ENCODE results near the gene TNS2.
A peak's percentile ranks its signal among the peaks of the same experiment; 100 is the strongest.
"Not testable (repeated sequence)": the region's sequence is repeated elsewhere in the genome, so short reads cannot be mapped to it uniquely, and the experiment has no call there.

Gene TNS2

GRCh38 chr12:53090554-53090953, 40.7 kb downstream of the TNS2 start:
- Mint-ChIP-seq H3K4me3 (no peak overlapping the region), H3K27me3 (no peaks in the 10 kb centered on the region), H3K4me1 (no peaks in the 10 kb centered on the region), H3K9me3 (no peaks in the 10 kb centered on the region), H3K27ac (no peak overlapping the region), H3K36me3 (no peaks in the 10 kb centered on the region)

DNA sequence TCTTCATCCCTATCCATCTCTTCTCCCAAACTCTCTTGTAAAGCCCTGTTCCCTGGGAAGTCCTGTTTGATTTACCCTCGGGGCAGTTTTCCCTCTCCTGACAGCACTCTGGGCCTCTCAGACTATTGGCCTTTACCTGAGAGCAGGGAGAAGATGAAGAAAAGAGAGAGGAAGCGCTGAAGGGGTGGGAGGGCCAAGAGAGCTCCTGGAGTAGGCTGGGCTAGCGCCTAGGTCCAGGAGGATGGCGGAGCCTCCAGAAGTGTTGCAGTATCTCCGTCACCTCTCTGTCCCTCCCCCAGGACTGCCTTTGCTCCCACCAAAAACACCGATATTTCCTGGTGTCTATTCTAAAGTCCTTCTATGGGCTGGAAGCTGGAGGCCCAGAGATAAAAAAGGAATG, 41.9 kb downstream of the TNS2 start:
- H3K27ac Mint-ChIP-seq = no peak overlapping the region
- H3K36me3 Mint-ChIP-seq = no peaks in the 10 kb centered on the region
- no peaks in the 10 kb centered on the region for H3K9me3 Mint-ChIP-seq
- peaks cover under 1% of the 10 kb centered on the region for H3K4me1 Mint-ChIP-seq
- no peak overlapping the region for H3K4me3 Mint-ChIP-seq
- H3K27me3 Mint-ChIP-seq = no peaks in the 10 kb centered on the region

DNA sequence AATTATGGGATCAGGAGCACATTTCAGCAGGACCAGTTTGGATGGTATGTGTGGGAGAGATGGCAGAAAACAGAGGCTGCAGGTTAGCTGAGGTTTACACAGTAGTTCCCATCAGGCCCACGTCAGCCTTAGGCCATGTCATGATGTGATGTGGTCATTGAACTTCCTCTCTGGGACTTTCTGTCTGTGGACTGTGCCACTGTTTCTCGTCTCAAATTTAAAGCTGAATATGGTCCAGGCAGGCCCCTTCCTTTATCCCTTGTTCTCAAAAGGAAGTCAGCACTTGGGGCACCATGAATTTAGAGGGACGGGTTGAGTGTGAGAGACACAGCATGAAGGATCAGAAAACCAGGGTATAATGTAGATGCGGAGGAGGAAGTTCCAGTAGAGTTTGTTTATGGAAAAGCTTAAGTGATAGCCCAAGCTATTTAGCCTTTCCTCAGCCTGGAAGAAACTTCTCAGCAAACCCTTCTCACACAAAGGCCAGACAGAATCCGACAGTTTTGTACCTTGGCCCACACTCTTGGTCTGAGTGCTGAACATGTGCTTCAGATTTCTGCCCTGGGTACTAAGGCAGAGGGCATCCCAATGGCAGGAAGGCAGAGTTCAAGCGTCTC, 44.0 kb downstream of the TNS2 start:
- Mint-ChIP-seq H3K9me3 (no peaks in the 10 kb centered on the region), H3K4me3 (no peak overlapping the region), H3K36me3 (no peaks in the 10 kb centered on the region), H3K27me3 (no peaks in the 10 kb centered on the region), H3K4me1 (peaks cover 16% of the 10 kb centered on the region), H3K27ac (no peak overlapping the region)

- no peak overlapping the region for H3K27ac Mint-ChIP-seq
- no peaks in the 10 kb centered on the region for H3K9me3 Mint-ChIP-seq
- no peaks in the 10 kb centered on the region for H3K36me3 Mint-ChIP-seq
- H3K4me3 Mint-ChIP-seq = no peak overlapping the region
- no peaks in the 10 kb centered on the region for H3K27me3 Mint-ChIP-seq
- H3K4me1 Mint-ChIP-seq = peaks cover 21% of the 10 kb centered on the region
These were observed 44.5 kb downstream of the TNS2 start for GRCh38 chr12:53094394-53094787.

GRCh38 chr12:53094796-53095595, 45.1 kb downstream of the TNS2 start:
- not testable (repeated sequence) for H3K36me3 Mint-ChIP-seq, H3K27me3 Mint-ChIP-seq, H3K4me3 Mint-ChIP-seq, H3K9me3 Mint-ChIP-seq, H3K27ac Mint-ChIP-seq
- peaks cover 22% of the 10 kb centered on the region for H3K4me1 Mint-ChIP-seq

DNA sequence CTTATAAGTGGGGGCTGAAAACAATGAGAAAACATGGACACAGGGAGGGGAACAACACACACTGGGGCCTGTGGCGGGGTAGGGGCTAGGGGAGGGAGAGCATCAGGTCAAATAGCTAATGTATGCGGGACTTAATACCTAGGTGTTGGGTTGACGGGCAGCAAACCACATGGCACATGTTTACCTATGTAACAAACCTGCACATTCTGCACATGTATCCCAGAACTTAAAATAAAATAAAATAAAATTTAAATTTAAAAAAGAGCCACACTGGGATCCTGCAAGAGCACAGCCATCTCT, 45.7 kb downstream of the TNS2 start:
- H3K9me3 Mint-ChIP-seq, H3K27me3 Mint-ChIP-seq, H3K27ac Mint-ChIP-seq, H3K36me3 Mint-ChIP-seq, H3K4me3 Mint-ChIP-seq: not testable (repeated sequence)
- H3K4me1 Mint-ChIP-seq = peaks cover 22% of the 10 kb centered on the region

- H3K27ac Mint-ChIP-seq = peak overlapping the region; percentile 67
- no peaks in the 10 kb centered on the region for H3K36me3 Mint-ChIP-seq
- H3K4me1 Mint-ChIP-seq = peaks cover 23% of the 10 kb centered on the region
- no peaks in the 10 kb centered on the region for H3K27me3 Mint-ChIP-seq
- no peaks in the 10 kb centered on the region for H3K9me3 Mint-ChIP-seq
- no peak overlapping the region for H3K4me3 Mint-ChIP-seq
These were observed 46.4 kb downstream of the TNS2 start for GRCh38 chr12:53096089-53096741.

- Mint-ChIP-seq H3K36me3 (no peaks in the 10 kb centered on the region), H3K27ac (peak overlapping the region; percentile 48), H3K27me3 (no peaks in the 10 kb centered on the region), H3K9me3 (no peaks in the 10 kb centered on the region), H3K4me1 (peaks cover 25% of the 10 kb centered on the region), H3K4me3 (peak overlapping the region; percentile 72)
These were observed 46.9 kb downstream of the TNS2 start for GRCh38 chr12:53096759-53097158.

DNA sequence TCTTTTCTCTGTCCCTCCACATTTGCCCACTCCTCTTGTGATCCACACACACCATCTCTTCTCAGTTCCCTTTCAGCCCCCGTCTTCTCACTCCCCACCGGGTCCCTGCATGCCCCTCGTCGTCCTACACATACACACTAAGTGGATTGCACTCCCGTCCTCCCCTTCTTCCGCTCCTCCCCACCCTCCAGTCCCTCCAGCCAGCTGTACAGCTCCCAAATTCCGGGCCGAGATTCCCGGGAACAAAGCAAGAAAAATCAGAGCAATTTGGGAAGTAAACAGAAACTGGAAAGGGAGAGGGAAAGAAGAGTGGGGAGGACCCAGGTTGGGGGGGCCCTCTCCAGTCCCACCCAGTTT, 47.3 kb downstream of the TNS2 start:
- Mint-ChIP-seq H3K9me3 (no peaks in the 10 kb centered on the region), H3K27ac (peak overlapping the region; percentile 48), H3K27me3 (no peaks in the 10 kb centered on the region)

DNA sequence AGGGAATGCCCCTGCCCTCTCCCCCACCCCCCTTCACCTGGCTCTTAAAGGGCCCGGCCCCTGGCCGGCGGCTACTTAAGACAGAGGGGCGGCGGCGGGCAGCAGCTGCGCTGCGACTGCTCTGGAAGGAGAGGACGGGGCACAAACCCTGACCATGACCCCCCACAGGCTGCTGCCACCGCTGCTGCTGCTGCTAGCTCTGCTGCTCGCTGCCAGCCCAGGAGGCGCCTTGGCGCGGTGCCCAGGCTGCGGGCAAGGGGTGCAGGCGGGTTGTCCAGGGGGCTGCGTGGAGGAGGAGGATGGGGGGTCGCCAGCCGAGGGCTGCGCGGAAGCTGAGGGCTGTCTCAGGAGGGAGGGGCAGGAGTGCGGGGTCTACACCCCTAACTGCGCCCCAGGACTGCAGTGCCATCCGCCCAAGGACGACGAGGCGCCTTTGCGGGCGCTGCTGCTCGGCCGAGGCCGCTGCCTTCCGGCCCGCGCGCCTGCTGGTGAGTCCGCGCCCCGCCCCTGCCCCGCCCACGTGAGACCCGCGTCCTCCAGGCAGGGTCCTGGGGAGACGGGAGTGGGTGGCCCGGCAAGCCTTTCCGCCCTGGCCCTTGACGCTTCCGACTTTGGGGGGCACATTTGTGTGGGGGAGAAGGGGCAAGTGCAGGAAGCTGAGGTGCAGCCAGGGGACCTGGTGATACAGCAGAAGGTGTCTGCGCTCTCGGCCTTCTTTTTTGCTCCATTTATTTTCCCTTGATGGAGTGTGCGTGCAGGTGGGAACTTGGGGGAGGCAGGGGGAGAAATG, 47.9 kb downstream of the TNS2 start, which contains the start of gene IGFBP6:
Gene IGFBP6, plus strand, starts transcription at position 104 of the 790 bp plus-strand sequence. Its CDS starts 51 bp downstream, at position 155.
- Mint-ChIP-seq H3K27me3 (no peaks in the 10 kb centered on the region), H3K4me3 (peak within 1 kb of the TSS; percentile 85), H3K9me3 (no peaks in the 10 kb centered on the region), H3K36me3 (no peaks in the 10 kb centered on the region), H3K27ac (peak within 1 kb of the TSS; percentile 73), H3K4me1 (peaks cover 32% of the 10 kb centered on the region)

More for the DNA sequence above, 47.3 kb downstream of the TNS2 start:
- Mint-ChIP-seq H3K4me1 (peaks cover 26% of the 10 kb centered on the region), H3K36me3 (no peaks in the 10 kb centered on the region), H3K4me3 (peak overlapping the region; percentile 72)

GRCh38 chr12:53098354-53098981, 48.6 kb downstream of the TNS2 start:
- Mint-ChIP-seq H3K9me3 (no peaks in the 10 kb centered on the region), H3K27me3 (no peaks in the 10 kb centered on the region), H3K36me3 (no peaks in the 10 kb centered on the region), H3K4me3 (peak overlapping the region; percentile 85), H3K27ac (peak overlapping the region; percentile 73), H3K4me1 (peaks cover 38% of the 10 kb centered on the region)

GRCh38 chr12:53099071-53099882, 49.4 kb downstream of the TNS2 start:
- H3K27me3 Mint-ChIP-seq = no peaks in the 10 kb centered on the region
- H3K4me3 Mint-ChIP-seq = peak overlapping the region; percentile 85
- no peaks in the 10 kb centered on the region for H3K9me3 Mint-ChIP-seq
- peaks cover 44% of the 10 kb centered on the region for H3K4me1 Mint-ChIP-seq
- H3K27ac Mint-ChIP-seq = peak overlapping the region; percentile 63
- no peaks in the 10 kb centered on the region for H3K36me3 Mint-ChIP-seq

DNA sequence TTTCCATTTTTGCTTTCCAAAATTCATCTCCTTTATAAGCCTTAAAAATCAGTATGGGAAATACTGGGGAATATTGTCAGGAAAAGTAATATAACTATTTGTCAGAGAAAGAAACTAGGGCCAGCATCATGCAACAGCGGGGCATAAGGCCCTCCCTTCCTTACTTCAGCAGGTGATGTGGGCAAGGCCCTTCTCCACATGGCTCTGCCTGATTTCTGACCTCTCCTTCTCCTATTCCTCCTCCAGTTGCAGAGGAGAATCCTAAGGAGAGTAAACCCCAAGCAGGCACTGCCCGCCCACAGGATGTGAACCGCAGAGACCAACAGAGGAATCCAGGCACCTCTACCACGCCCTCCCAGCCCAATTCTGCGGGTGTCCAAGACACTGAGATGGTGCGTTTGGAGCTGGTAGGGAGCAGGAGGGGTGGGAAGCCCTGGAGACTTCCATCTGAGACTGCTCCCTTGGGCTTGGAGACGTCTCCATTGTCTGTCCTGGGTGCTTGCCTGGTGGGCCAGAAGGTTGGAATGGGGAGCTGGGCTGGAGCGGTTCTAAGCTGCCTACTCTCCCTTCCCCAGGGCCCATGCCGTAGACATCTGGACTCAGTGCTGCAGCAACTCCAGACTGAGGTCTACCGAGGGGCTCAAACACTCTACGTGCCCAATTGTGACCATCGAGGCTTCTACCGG, 50.7 kb downstream of the TNS2 start:
- Mint-ChIP-seq H3K27ac (no peak overlapping the region), H3K36me3 (no peaks in the 10 kb centered on the region)

GRCh38 chr12:53101266-53101665, 51.4 kb downstream of the TNS2 start:
- no peaks in the 10 kb centered on the region for H3K27me3 Mint-ChIP-seq
- H3K27ac Mint-ChIP-seq = no peak overlapping the region
- no peak overlapping the region for H3K4me3 Mint-ChIP-seq
- peaks cover 44% of the 10 kb centered on the region for H3K4me1 Mint-ChIP-seq
- H3K9me3 Mint-ChIP-seq = no peaks in the 10 kb centered on the region
- H3K36me3 Mint-ChIP-seq = no peaks in the 10 kb centered on the region

More for the DNA sequence above, 50.7 kb downstream of the TNS2 start:
- H3K4me3 Mint-ChIP-seq = no peak overlapping the region
- H3K4me1 Mint-ChIP-seq = peaks cover 44% of the 10 kb centered on the region
- no peaks in the 10 kb centered on the region for H3K9me3 Mint-ChIP-seq
- H3K27me3 Mint-ChIP-seq = no peaks in the 10 kb centered on the region
